ENCODE data around the gene PDE1A.

DNA sequence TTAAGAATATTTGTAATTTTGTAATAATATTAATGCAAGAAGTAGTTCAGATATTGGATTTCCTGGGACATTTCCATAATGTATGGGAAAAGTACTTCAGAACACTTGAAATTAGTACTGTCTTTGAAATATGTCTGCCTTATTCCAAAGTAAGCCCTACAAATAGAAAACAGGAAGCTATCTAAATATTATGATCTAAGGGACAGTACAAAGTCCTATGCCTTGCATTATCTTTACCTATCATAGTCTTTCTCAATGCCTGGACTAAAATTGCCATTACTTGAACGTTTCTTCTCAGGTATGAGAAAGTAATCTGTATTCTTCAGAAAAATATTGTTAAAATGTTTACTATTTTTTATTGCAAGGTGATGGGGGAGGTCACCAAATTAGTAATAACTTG, 328.2 kb downstream of the PDE1A start:
- no peak for TF ChIP-seq POLR2A (IDR thresholded peaks at IDR 0.05)
- TF ChIP-seq, protein P1, sequence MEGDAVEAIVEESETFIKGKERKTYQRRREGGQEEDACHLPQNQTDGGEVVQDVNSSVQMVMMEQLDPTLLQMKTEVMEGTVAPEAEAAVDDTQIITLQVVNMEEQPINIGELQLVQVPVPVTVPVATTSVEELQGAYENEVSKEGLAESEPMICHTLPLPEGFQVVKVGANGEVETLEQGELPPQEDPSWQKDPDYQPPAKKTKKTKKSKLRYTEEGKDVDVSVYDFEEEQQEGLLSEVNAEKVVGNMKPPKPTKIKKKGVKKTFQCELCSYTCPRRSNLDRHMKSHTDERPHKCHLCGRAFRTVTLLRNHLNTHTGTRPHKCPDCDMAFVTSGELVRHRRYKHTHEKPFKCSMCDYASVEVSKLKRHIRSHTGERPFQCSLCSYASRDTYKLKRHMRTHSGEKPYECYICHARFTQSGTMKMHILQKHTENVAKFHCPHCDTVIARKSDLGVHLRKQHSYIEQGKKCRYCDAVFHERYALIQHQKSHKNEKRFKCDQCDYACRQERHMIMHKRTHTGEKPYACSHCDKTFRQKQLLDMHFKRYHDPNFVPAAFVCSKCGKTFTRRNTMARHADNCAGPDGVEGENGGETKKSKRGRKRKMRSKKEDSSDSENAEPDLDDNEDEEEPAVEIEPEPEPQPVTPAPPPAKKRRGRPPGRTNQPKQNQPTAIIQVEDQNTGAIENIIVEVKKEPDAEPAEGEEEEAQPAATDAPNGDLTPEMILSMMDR (IDR thresholded peaks at IDR 0.05), result no peak

All from uterus (tissue), 2 donors.